ENCODE results near the gene WASF1. TPM values are rescaled to one million over a fixed set of nuclear protein-coding genes. Genes with fewer than 3 reads are reported as not detected.

WASF1 gene
- total and polyA plus RNA-seq, 10 donors = 1.2 to 8.8 (median 3.0) TPM

DNA sequence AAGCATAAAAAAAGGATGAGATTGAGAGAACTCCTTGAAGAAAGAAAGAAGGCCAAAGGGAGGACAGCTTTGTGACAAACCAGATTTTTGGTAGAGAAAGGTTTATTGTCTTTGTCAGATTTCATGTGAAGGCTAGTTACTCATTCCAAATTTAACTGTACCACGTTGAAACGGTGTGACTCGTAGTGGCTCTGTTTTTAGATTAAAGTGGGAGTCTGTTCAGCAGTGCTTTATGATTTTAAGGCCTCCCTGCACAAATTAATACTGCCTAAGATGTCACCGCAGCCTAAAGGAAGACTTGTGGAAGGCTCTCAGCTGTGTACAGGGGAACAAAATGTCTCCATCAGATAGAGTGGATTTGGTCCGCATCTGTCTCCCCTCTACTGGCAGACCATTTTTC is 36.7 kb upstream of the WASF1 start:
- WGBS, 5 donors = 92 to 96% (median 95%) methylated on average over 5 of the region's 5 CpGs
- DNase-seq = no peak
- no peaks in the 10 kb centered on the region for H3K27me3 ChIP-seq (replicated peaks in 1 of 7)
- TF ChIP-seq, protein P1, sequence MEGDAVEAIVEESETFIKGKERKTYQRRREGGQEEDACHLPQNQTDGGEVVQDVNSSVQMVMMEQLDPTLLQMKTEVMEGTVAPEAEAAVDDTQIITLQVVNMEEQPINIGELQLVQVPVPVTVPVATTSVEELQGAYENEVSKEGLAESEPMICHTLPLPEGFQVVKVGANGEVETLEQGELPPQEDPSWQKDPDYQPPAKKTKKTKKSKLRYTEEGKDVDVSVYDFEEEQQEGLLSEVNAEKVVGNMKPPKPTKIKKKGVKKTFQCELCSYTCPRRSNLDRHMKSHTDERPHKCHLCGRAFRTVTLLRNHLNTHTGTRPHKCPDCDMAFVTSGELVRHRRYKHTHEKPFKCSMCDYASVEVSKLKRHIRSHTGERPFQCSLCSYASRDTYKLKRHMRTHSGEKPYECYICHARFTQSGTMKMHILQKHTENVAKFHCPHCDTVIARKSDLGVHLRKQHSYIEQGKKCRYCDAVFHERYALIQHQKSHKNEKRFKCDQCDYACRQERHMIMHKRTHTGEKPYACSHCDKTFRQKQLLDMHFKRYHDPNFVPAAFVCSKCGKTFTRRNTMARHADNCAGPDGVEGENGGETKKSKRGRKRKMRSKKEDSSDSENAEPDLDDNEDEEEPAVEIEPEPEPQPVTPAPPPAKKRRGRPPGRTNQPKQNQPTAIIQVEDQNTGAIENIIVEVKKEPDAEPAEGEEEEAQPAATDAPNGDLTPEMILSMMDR (IDR thresholded peaks at IDR 0.05 in 8 of 11, conservative IDR thresholded peaks at IDR 0.05 in 3 of 11) = no peak
- TF ChIP-seq POLR2A (IDR thresholded peaks at IDR 0.05) (no peak), POLR2AphosphoS5 (IDR thresholded peaks at IDR 0.05) (no peak)
- no peak overlapping the region for H3K27ac ChIP-seq
- no peaks in the 10 kb centered on the region for H3K4me1 ChIP-seq
- no peaks in the 10 kb centered on the region for H3K9me3 ChIP-seq
- no peak overlapping the region for H3K4me3 ChIP-seq
- H3K36me3 ChIP-seq = peaks cover 3 to 100% (median 85%) of the 10 kb centered on the region in 6 donors
- intact Hi-C loops (cut with DNase I; ENCODE audit: low total_unique reads) = no loop called here

DNA sequence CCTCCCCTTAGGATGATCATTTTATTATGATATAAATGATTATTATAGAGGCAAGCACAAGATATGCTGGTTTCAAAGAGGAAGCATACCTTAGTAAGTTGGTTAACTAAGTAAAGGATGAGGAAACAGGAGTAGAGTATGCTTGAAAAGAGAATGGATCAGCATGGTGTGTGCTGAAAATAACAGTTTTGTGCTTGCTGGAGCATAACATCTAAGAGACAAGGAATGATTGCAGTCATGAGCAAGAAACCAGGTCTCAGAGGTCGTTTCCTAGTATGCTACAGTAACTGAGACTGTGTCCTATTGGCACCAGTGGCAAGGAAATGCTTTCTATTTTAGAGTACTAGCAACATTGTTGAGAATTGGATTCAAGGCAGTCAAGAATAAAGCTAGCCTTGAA is 34.9 kb upstream of the WASF1 start:
- no peaks in the 10 kb centered on the region for H3K27me3 ChIP-seq (replicated peaks in 1 of 7)
- no peak overlapping the region for H3K4me3 ChIP-seq
- no peaks in the 10 kb centered on the region for H3K9me3 ChIP-seq
- peaks cover 0 to 100% (median 78%) of the 10 kb centered on the region in 6 donors for H3K36me3 ChIP-seq
- intact Hi-C loops (cut with DNase I; ENCODE audit: low total_unique reads) = no loop called here
- TF ChIP-seq POLR2A (IDR thresholded peaks at IDR 0.05) (no peak), POLR2AphosphoS5 (IDR thresholded peaks at IDR 0.05) (no peak)
- TF ChIP-seq, protein P1 (IDR thresholded peaks at IDR 0.05 in 8 of 11, conservative IDR thresholded peaks at IDR 0.05 in 3 of 11) = no peak
- no peak for DNase-seq
- H3K4me1 ChIP-seq = no peaks in the 10 kb centered on the region
- H3K27ac ChIP-seq = no peak overlapping the region
- 46 to 72% (median 66%) methylated on average over 1 of the region's 1 CpG for WGBS, 5 donors

DNA sequence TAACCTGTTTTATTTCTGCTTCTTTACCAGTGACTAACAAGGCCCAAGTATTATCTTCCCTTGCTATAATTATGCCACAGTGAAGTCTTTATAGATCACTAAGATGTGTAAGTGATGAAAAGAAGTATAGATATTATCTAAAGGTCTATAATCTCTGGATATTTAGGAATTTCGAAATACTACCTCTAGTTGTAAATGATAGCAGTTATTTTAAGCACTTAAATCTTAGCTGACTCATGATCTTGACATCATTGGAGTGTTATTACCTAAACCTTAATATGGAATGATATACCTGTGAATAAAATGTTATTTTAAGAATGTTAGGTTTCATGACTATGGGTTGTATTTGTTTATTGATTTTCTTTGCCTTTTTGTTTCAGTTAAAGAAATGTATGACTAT is 32.3 kb upstream of the WASF1 start:
- no peak overlapping the region for H3K4me3 ChIP-seq
- no peak for TF ChIP-seq POLR2AphosphoS5 (IDR thresholded peaks at IDR 0.05)
- TF ChIP-seq, protein P1 (IDR thresholded peaks at IDR 0.05 in 8 of 11, conservative IDR thresholded peaks at IDR 0.05 in 3 of 11) = no peak
- no peak for TF ChIP-seq POLR2A (IDR thresholded peaks at IDR 0.05)
- H3K9me3 ChIP-seq = no peaks in the 10 kb centered on the region
- peaks cover 0 to 6% (median under 1%) of the 10 kb centered on the region in 6 donors for H3K4me1 ChIP-seq
- DNase-seq = no peak
- intact Hi-C loops (cut with DNase I; ENCODE audit: low total_unique reads) = no loop called here
- peaks cover 0 to 100% (median 71%) of the 10 kb centered on the region in 6 donors for H3K36me3 ChIP-seq
- no peaks in the 10 kb centered on the region for H3K27me3 ChIP-seq (replicated peaks in 1 of 7)
- H3K27ac ChIP-seq = no peak overlapping the region
- WGBS, 5 donors = 94 to 100% (median 98%) methylated on average over 1 of the region's 1 CpG

DNA sequence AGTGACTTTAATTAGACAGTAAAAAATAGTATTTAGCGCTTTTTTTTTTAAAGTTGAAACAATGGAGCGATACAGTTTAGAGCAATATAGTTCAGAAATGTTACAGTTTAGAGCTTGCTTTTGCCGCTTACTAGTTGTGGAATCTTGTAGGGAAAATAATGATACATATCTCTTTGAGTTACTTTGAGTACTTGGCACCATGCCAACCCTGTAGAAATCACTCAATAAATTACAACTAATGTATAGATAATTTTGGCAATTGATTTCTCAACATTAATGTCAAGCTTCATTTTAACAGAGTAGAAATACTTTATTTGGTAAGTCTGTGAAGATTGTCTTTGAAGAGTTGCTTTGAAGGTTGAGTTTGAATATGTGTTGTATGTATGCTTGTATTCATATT is 28.2 kb upstream of the WASF1 start:
- Histone ChIP-seq H3K4me3 (no peak overlapping the region), H3K27me3 (replicated peaks in 1 of 7) (no peaks in the 10 kb centered on the region), H3K36me3 (peaks cover 0 to 68% (median 38%) of the 10 kb centered on the region in 6 donors), H3K4me1 (peaks cover 0 to 37% (median 19%) of the 10 kb centered on the region in 6 donors), H3K27ac (no peak overlapping the region), H3K9me3 (no peaks in the 10 kb centered on the region)
- intact Hi-C loops (cut with DNase I; ENCODE audit: low total_unique reads) = no loop called here
- WGBS, 5 donors = 97 to 99% (median 98%) methylated on average over 3 of the region's 3 CpGs
- TF ChIP-seq POLR2A (IDR thresholded peaks at IDR 0.05) = no peak
- no peak for TF ChIP-seq POLR2AphosphoS5 (IDR thresholded peaks at IDR 0.05)
- no peak for DNase-seq

Data from spleen (tissue), 11 donors.